HG02623 (cell line): Measurements from ENCODE around the gene KRT76.

Experiments used
- ATAC-seq: cut with Tn5 transposase; IDR thresholded peaks from one replicate; pipeline ENCODE4 v1.9.1; 2021; ENCODE audit warnings: moderate library complexity; ENCODE audit not compliant: unreplicated experiment

The KRT76 gene

GRCh38 chr12:52776913-52777395 is at the start of gene KRT76:
TSS of gene KRT76 (minus strand) at chr12:52777345. CDS start at chr12:52777291, 54 bp downstream.
- no peak for ATAC-seq

DNA sequence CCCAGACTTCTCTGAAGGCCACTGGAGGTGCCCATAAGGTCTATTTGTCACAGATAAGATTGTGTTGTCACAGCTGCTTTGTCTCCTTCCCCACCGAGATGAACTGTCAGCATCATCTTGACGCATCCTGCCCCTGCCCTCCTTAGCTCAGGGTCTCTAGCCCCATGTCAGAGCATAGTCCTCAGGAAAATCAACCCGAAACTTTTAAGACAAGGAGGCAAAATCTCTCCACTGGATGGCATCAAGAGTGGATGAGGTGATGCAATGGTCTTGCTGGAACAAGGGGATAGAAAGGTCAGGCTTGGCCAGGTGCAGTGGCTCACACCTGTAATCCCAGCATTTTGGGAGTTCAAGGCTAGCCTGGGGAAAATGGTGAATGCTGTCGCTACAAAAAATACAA is 48.8 kb upstream of the KRT76 start:
- ATAC-seq, result no peak

GRCh38 chr12:52824741-52825410 is 47.7 kb upstream of the KRT76 start:
- no peak for ATAC-seq

- no peak for ATAC-seq
Observed at GRCh38 chr12:52823761-52824450, 46.8 kb upstream of the KRT76 start.

GRCh38 chr12:52822771-52823510 is 45.8 kb upstream of the KRT76 start:
- no peak for ATAC-seq

- no peak for ATAC-seq
Observed at GRCh38 chr12:52821826-52822660, 44.9 kb upstream of the KRT76 start.

GRCh38 chr12:52821071-52821730 is 44.1 kb upstream of the KRT76 start:
- no peak for ATAC-seq

- no peak for ATAC-seq
Observed at GRCh38 chr12:52820521-52820920, 43.4 kb upstream of the KRT76 start.

- ATAC-seq, result no peak
Observed at GRCh38 chr12:52819731-52820510, 42.8 kb upstream of the KRT76 start.

DNA sequence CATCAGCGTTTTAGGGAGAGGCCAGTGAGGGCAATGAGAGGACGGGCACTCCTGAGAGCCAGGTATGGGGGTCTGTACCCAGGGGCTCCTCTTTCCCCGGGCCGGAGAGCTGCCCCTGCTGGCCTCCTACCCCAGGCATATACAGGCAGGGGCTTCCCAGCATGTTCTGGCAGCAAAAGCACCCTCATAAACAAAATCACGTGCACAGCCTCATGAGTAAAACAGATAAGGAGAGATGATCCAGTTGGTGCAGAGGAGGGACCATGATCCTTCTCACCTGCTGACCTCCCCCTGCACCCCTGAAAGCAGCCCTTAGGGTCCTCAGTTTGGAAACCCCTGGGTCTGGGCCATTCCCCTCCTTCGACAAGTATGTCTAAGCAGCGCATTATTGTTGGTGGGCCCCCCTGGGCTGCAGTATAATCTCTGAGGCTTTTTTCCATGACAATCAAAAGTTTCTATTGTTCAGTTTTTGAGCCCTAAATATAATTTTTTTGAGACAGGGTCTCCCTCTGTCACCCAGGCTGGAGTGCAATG is 41.8 kb upstream of the KRT76 start:
- ATAC-seq, result no peak

DNA sequence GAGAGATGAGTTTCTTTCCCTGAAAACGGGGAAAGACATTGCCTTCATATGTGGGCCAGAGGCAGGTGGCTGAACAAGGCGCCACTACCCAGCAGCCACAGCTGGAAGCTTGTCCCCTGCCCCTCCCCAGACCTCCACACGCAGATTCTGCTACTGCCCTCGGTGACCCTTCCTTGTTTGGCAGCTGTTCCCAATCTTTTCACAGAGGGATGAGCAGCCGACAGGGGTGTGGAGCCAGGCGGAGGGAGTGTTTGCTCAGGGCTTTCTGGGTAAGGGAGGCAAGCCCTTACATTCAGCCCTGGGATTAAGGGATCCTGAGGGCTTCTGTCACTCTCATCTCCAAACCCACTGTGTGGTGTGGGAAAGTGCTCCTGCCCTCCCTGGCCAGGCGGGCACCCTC is 41.2 kb upstream of the KRT76 start:
- no peak for ATAC-seq

DNA sequence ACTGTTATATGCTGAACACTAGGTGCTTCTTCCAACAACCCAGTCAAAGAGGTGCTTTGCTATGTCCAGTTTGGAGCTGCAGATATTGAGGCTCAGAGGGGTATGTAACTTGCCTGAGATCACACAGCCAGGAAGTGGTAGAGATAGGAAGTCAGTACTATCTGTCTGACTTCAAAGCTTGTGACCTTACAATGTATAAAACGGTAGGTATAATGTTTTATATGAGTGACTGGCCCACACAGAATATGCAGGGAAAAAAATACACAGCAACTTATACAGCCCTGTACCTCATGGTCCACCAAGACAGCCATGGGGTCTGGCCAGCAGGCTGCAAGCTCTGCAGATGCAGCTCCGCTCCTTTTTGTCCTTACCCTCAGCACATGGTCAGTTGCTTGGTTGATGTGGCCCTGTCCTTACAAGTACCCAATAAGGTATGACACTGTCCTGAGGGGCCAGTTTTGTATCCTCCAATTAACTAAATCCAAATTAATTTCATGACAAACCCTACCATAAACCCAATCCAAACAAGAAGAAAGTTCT is 40.6 kb upstream of the KRT76 start:
- ATAC-seq, result no peak

- no peak for ATAC-seq
Observed at GRCh38 chr12:52817003-52817698, 40.0 kb upstream of the KRT76 start.

- no peak for ATAC-seq
Observed at GRCh38 chr12:52815676-52816588, 38.8 kb upstream of the KRT76 start.

GRCh38 chr12:52815161-52815560 is 38.0 kb upstream of the KRT76 start:
- no peak for ATAC-seq

DNA sequence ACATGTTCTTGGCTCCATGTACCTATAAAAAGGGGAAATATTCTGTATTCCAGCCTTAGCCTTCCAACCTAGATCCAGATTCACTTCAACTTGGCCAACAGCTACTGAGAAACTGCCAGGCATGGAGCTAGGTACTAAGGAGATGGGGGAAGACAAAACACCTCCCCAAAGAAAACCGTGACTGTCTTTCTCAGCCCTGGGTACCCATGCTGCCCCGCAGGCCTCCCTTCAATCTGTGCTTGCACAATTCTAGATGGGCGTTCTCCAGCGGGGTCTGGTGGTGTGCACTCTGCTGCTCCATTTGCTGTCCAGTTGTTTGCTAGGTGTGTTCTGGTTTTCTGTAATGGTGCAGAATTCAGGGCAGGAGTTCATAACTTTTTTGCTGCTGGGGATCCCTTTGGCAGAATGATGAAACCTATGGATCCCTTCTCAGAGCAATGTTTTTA is 37.6 kb upstream of the KRT76 start:
- ATAC-seq, result no peak
